HEK293 (cell line): ENCODE data around the gene FGFR3.

Experiments used
- CTCF ChIA-PET: fragments of 350-600 bp; formaldehyde crosslinking; extraction: SDS; loops from one replicate; lab custom pipeline; 2021; ENCODE audit warnings: antibody characterized with exemption; lab: Yijun Ruan, JAX
- POLR2A ChIA-PET: fragments of 300-600 bp; formaldehyde crosslinking; extraction: SDS; loops from one replicate; lab custom pipeline; 2020; ENCODE audit warnings: antibody characterized with exemption, inconsistent platforms; lab: Yijun Ruan, JAX
- H3K27ac ChIP-seq: fragments of 200-500 bp; sonication (Bioruptor generic); 2 replicates; pipeline ENCODE4 v1.5.1; 2014; ENCODE audit warnings: low read depth, low read length, control low read depth, inconsistent platforms; ENCODE audit errors: extremely low read depth
- H3K36me3 ChIP-seq, 2 experiments: fragments of 200-500 bp in 1 of 2; sonication (Bioruptor generic) in 1 of 2; 1 replicate in 1 of 2; 2 replicates in 1 of 2; pipeline ENCODE4 v1.5.1; 2014 to 2017; ENCODE audit warnings: inconsistent platforms in 2 of 2, low read length in 2 of 2; ENCODE audit not compliant: control insufficient read depth in 2 of 2, insufficient read depth in 1 of 2
- H3K4me1 ChIP-seq: fragments of 200-500 bp; sonication (Bioruptor generic); 2 replicates; pipeline ENCODE4 v1.5.1; 2014; ENCODE audit warnings: mild to moderate bottlenecking, low read length, inconsistent platforms; ENCODE audit not compliant: control insufficient read depth, insufficient read depth
- H3K4me3 ChIP-seq: 2 replicates; pipeline ENCODE4 v1.5.1; 2011; ENCODE audit warnings: low read depth, mild to moderate bottlenecking, control low read depth, low read length, moderate library complexity
- H3K9me3 ChIP-seq: fragments of 200-500 bp; sonication (Bioruptor generic); 2 replicates; pipeline ENCODE4 v1.5.1; 2014; ENCODE audit warnings: low read depth, low read length, inconsistent platforms; ENCODE audit not compliant: control insufficient read depth, insufficient read depth
- GLI4 ChIP-seq: fragments of 450-650 bp; formaldehyde crosslinking; IDR thresholded peaks from 2 replicates; pipeline ENCODE4 v1.5.1; 2016; ENCODE audit warnings: missing biosample characterization, missing genetic modification characterization
- KLF1 ChIP-seq: fragments of 450-650 bp; formaldehyde crosslinking; IDR thresholded peaks from 2 replicates; pipeline ENCODE4 v1.5.1; 2016; ENCODE audit warnings: missing biosample characterization, missing genetic modification characterization
- KLF16 ChIP-seq: fragments of 450-650 bp; formaldehyde crosslinking; IDR thresholded peaks from 2 replicates; pipeline ENCODE4 v1.5.1; 2017; ENCODE audit warnings: missing biosample characterization, missing genetic modification characterization
- SALL2 ChIP-seq: fragments of 450-650 bp; formaldehyde crosslinking; IDR thresholded peaks from 2 replicates; pipeline ENCODE4 v1.5.0; 2017; ENCODE audit warnings: missing biosample characterization, mild to moderate bottlenecking, missing genetic modification characterization, borderline replicate concordance
- TCF7L2 ChIP-seq: IDR thresholded peaks from 2 replicates; pipeline ENCODE4 v1.6.1; 2011; ENCODE audit warnings: low read depth, mild to moderate bottlenecking, inconsistent platforms, low read length, moderate library complexity, borderline replicate concordance
- TRIM28 ChIP-seq: IDR thresholded peaks from 2 replicates; pipeline ENCODE4 v1.6.1; 2011; ENCODE audit warnings: low read length, control low read depth, borderline replicate concordance
- ZIC2 ChIP-seq: fragments of 450-650 bp; formaldehyde crosslinking; IDR thresholded peaks from 2 replicates; pipeline ENCODE4 v1.5.1; 2016; ENCODE audit warnings: missing biosample characterization, missing genetic modification characterization
- ZNF174 ChIP-seq: fragments of 450-650 bp; formaldehyde crosslinking; IDR thresholded peaks from 2 replicates; pipeline ENCODE4 v1.5.0; 2017; ENCODE audit warnings: missing biosample characterization, mild to moderate bottlenecking, missing genetic modification characterization
- ZNF221 ChIP-seq: fragments of 450-650 bp; formaldehyde crosslinking; IDR thresholded peaks from 2 replicates; pipeline ENCODE4 v1.5.1; 2017; ENCODE audit warnings: missing biosample characterization, missing genetic modification characterization, borderline replicate concordance
- ZNF324 ChIP-seq: fragments of 450-650 bp; formaldehyde crosslinking; IDR thresholded peaks from 2 replicates; pipeline ENCODE4 v1.5.1; 2016; ENCODE audit warnings: missing biosample characterization, missing genetic modification characterization
- ZNF341 ChIP-seq: fragments of 450-650 bp; formaldehyde crosslinking; IDR thresholded peaks from 2 replicates; pipeline ENCODE4; 2016; ENCODE audit warnings: low read depth, missing biosample characterization, missing genetic modification characterization
- ZNF366 ChIP-seq: fragments of 450-650 bp; formaldehyde crosslinking; conservative IDR thresholded peaks from 2 replicates; pipeline ENCODE4 v1.5.1; 2016; ENCODE audit warnings: missing biosample characterization, missing genetic modification characterization
- ZNF426 ChIP-seq: fragments of 450-650 bp; formaldehyde crosslinking; IDR thresholded peaks from 2 replicates; pipeline ENCODE4 v1.5.1; 2017; ENCODE audit warnings: missing biosample characterization, missing genetic modification characterization, mild to moderate bottlenecking, inconsistent platforms, moderate library complexity
- ZNF510 ChIP-seq: fragments of 450-650 bp; formaldehyde crosslinking; IDR thresholded peaks from 2 replicates; pipeline ENCODE4 v1.5.1; 2018; ENCODE audit warnings: mild to moderate bottlenecking, missing genetic modification characterization, missing biosample characterization; ENCODE audit not compliant: insufficient replicate concordance
- ZNF571 ChIP-seq: fragments of 450-650 bp; formaldehyde crosslinking; IDR thresholded peaks from 2 replicates; pipeline ENCODE4 v1.5.0; 2017; ENCODE audit warnings: missing biosample characterization, missing genetic modification characterization
- ZNF843 ChIP-seq: fragments of 450-650 bp; formaldehyde crosslinking; IDR thresholded peaks from 2 replicates; pipeline ENCODE4 v1.5.1; 2016; ENCODE audit warnings: missing biosample characterization, missing genetic modification characterization
- TF ChIP-seq, protein P1 (sequence below): fragments of 450-650 bp; formaldehyde crosslinking; IDR thresholded peaks from 2 replicates; pipeline ENCODE4 v1.5.1; 2017; ENCODE audit warnings: missing biosample characterization, missing genetic modification characterization
- TF ChIP-seq, protein P2 (sequence below): fragments of 450-650 bp; formaldehyde crosslinking; IDR thresholded peaks from 2 replicates; pipeline ENCODE4 v1.5.1; 2016; ENCODE audit warnings: missing biosample characterization, missing genetic modification characterization, borderline replicate concordance

FGFR3 gene

DNA sequence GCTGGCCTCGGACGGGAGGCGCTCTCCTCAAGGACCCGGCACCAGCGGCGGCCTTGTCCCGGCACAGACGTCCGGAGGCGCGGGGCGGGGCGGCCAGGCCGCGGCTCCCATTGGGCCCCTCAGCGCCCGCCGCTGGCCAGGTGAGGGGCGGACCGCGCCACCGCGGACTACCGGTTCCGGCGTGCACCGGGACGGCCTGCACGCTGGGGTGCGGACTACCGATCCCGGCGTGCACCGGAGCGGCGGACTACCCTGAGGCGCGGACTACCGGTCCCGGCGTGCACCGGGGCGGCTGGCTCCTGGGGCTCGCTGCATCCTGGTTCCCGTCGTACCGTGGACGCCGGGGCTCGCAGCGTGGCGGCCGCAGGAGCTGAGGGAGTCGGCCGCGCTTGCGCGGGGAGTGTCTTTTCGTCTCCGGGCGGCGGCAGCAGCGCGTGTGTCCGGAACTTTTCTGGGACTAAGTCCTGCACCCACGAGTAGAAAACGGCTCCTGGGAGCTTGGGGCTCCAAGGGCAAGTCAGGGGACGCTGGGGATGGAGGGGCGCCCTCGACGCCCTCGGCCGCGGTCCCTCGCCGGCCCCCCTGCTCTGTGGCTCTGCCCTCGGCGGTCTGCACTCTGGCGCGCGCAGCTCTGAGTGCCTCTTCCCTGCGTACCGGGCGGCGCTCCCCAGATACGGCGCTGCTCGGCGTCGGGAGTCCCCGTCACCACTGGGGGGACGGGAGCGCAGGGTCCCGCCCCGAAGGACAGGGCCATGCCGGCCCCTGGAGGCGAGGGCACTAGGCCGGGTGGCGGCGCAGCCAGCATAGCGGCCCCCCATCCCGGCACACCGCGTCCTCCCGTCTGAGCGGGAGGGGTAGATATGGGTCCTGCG is 63.2 kb downstream of the FGFR3 start, which contains the start of gene LETM1 (continued):
- TF ChIP-seq ZNF324 (tag by site-specific recombination) (0 out of 2 replicates have a peak, but pooled peaks have one; percentile 57), ZNF843 (peak; percentile 44; the same call in 1 of the 2 replicates)

DNA sequence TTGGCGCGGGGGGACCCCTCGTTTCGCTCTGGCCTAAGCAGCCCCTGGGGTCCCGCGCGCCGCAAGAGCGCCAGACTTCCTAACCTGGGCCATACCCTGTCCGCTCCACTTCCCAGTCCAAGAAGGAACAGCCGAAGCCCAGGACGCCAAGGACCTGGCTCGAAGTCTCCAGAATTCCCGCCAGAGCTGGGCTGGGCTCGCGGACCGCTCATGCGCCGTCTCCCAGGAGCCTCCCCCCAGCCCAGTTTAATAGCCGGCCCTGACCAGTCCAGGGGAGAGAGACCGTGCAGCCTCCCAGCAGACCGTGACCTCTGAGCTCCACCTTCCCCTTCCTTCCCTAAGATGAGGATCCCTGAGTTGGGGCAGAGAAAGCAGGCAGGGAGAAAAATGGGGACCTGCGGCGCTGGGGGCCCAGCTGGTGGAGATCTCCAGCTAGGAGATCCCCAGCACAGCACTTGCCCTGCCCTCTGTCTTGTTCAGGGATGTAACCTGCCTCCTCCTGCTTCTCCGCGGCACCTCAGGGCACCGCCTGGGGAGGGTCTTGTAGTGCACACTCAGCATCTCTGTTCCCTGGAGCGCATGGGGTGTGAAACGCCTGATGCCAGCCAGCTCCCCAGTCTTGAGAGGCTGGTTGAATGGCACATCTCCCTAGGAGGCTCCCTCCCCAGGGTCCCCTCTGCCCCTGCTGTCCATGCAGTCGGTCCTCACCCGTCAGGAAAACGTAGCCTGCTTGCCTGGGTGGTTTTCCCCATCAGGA is 64.0 kb downstream of the FGFR3 start:
- H3K36me3 ChIP-seq = peaks cover 0 to 12% of the 10 kb centered on the region in 2 experiments; a peak in 1 of 3 replicates
- peak overlapping the region; percentile 60 for H3K4me3 ChIP-seq
- CTCF ChIA-PET = interaction anchor here (0.6 kb wide), 1 partner anchor 745 kb away, joined by 5 read pairs; no protein-coding TSS in a partner anchor
- POLR2A ChIA-PET = interaction anchor here (1.0 kb wide), 1 partner anchor 10 kb away, joined by 3 read pairs; no protein-coding TSS in a partner anchor
- no peaks in the 10 kb centered on the region for H3K4me1 ChIP-seq
- TF ChIP-seq ZNF571 (tag by site-specific recombination) (no peak), ZNF341 (tag by site-specific recombination) (peak; percentile 15; the same call in 1 of the 2 replicates), ZIC2 (tag by site-specific recombination) (peak; percentile 71)
- TF ChIP-seq, protein P1, sequence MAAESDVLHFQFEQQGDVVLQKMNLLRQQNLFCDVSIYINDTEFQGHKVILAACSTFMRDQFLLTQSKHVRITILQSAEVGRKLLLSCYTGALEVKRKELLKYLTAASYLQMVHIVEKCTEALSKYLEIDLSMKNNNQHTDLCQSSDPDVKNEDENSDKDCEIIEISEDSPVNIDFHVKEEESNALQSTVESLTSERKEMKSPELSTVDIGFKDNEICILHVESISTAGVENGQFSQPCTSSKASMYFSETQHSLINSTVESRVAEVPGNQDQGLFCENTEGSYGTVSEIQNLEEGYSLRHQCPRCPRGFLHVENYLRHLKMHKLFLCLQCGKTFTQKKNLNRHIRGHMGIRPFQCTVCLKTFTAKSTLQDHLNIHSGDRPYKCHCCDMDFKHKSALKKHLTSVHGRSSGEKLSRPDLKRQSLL (tag by site-specific recombination) = peak; percentile 90
- H3K9me3 ChIP-seq = no peaks in the 10 kb centered on the region
- H3K27ac ChIP-seq = peak overlapping the region; percentile 77; the same call in 1 of the 2 replicates

DNA sequence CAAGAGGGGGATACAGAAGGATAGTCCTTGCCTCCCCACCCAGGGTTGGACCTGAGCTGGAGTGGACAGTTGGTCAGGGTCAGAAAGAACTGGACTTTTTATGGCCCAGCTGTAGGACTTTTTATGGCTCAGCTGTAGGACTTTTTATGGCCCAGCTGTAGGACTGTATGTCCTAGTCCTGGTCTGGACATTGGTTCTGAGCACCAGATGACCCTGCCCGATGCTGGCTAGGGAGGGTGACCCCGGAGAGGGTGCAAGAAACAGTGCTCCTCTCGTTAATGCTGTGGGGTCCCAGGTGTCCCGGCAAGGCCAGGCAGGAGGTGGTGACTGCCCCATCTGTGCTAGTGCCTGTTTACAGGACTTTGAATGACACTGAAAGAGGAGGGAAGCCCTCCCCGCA is 64.8 kb downstream of the FGFR3 start:
- CTCF ChIA-PET = no interaction called here
- H3K9me3 ChIP-seq = no peaks in the 10 kb centered on the region
- H3K36me3 ChIP-seq = peaks cover 0 to 7% of the 10 kb centered on the region in 2 experiments; a peak in 1 of 3 replicates
- no peak overlapping the region for H3K27ac ChIP-seq
- no peak overlapping the region for H3K4me3 ChIP-seq
- TF ChIP-seq KLF16 (tag by site-specific recombination) (no peak), ZNF366 (tag by site-specific recombination) (no peak), ZNF571 (tag by site-specific recombination) (no peak), ZNF426 (tag by site-specific recombination) (no peak), TRIM28 (no peak), KLF1 (no peak), ZNF221 (tag by site-specific recombination) (no peak), GLI4 (tag by site-specific recombination) (no peak), SALL2 (tag by site-specific recombination) (no peak), ZNF510 (tag by site-specific recombination) (no peak), ZNF174 (tag by site-specific recombination) (no peak), TCF7L2 (no peak)
- TF ChIP-seq, protein P2, sequence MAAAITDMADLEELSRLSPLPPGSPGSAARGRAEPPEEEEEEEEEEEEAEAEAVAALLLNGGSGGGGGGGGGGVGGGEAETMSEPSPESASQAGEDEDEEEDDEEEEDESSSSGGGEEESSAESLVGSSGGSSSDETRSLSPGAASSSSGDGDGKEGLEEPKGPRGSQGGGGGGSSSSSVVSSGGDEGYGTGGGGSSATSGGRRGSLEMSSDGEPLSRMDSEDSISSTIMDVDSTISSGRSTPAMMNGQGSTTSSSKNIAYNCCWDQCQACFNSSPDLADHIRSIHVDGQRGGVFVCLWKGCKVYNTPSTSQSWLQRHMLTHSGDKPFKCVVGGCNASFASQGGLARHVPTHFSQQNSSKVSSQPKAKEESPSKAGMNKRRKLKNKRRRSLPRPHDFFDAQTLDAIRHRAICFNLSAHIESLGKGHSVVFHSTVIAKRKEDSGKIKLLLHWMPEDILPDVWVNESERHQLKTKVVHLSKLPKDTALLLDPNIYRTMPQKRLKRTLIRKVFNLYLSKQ (tag by site-specific recombination) = no peak
- no peaks in the 10 kb centered on the region for H3K4me1 ChIP-seq
- POLR2A ChIA-PET = interaction anchor here (0.7 kb wide), 1 partner anchor 384 kb away, joined by 7 read pairs; no protein-coding TSS in a partner anchor
